HG02610 (cell line): ENCODE measurements around the gene ADRA2B.
"Not testable (repeated sequence)": the region's sequence is repeated elsewhere in the genome, so short reads cannot be mapped to it uniquely, and the experiment has no call there.

Source experiments
- ATAC-seq: cut with Tn5 transposase; IDR thresholded peaks from one replicate; pipeline ENCODE4 v1.9.1; 2021; ENCODE audit warnings: mild to moderate bottlenecking, moderate library complexity; ENCODE audit not compliant: unreplicated experiment

Gene ADRA2B

DNA sequence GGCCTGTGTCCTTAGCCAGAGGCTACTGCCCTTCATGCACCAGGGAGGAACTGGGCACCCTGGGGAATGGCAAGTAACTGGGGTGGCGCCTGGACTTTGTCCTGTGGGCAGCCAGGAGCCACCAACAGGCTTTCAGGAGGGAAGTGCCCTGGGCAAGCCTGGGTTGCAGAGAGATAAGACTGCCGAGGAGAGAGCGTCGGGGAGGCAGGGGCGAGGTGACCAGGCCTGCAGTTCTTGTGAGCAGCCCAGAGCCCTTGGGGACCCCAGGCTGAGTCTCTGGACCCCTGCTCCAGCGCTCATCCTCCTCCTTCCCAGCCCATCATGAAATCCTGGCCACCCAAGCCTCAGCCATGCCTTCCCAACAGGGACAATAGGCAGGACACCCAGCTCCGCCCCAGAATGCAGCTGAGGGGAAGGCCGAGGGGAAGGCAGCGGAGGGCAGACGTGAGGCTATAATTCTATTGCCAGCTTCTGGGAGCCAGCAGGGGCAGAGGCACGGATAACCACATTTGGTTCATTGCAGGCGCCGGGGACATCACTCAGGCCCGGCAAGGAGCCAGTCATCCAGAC, 25.1 kb downstream of the ADRA2B start:
- ATAC-seq: no peak

DNA sequence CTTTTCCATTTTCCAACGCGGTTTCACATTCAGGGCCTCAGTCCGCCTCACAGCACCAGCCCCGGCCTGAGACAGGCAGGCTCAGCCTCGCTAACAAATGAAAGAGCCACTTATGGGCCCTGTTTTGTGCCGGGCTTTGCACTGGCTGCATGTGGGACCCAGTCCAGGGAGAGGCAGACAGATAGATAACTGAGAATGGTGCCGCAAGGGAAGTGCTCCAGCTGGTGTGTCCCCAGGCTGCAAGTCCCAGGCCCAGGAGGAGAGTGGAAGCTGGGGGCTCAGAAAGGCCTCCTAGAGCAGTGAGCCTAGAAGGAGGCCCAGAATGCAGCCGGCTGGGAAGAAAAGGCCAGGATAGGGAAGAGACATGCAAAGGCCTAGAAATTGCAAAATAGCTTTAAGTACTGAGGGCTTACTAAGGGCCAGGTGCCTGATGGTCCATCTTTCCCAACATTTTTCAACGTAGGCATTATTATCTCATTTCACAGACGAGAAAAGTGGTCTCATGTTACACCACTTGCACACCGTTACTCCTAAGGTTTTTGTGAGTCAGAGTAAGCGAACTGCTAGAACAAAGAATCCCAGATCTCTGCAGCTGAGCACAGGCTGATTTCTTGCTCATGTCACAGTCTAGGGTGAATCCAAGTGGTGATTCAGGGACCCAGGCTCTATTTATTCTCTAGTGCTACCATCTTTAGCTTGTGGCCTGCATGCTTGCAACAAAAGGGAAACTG, 26.0 kb downstream of the ADRA2B start:
- ATAC-seq: no peak

DNA sequence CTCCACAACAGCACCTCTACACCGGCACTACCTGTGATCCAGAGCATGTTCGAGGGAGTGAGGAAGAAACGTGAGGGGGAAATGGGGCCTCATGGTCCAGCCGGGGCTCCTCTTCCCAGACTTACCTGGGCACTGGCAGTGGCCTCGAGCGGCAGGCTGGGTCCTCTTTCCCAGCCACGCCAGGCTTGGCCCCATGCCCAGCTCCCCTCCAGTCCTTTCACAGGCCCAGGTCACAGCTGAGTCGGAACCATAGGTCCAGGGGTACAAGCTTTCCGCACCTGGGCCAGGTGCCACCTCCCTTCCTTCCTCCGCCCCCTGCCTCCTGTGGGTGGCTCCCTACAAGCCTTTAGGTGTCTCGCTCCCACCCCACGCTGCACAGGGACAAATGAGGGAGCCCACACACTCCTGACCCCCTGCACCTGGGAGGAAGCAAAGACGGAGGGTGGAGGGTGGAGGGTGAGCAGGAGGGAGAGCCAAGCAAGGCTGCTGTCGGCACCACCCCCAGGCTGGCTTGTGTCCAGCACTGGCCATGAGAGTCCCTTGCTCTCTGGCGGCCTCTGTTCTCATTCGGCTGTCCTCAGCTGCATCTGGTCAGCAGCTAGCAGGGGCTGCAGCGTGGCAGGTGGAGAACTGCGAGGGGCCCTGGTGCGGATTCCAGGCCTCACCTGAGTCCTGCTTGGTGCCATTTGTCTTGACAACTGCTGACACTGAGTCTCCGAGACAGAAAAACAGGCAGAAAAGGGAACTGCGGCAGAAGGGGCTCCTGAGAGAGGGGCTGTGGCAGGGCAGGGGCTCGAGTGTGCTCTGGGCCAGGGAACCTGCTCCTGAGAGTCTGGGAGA, 26.8 kb downstream of the ADRA2B start:
- ATAC-seq: no peak

DNA sequence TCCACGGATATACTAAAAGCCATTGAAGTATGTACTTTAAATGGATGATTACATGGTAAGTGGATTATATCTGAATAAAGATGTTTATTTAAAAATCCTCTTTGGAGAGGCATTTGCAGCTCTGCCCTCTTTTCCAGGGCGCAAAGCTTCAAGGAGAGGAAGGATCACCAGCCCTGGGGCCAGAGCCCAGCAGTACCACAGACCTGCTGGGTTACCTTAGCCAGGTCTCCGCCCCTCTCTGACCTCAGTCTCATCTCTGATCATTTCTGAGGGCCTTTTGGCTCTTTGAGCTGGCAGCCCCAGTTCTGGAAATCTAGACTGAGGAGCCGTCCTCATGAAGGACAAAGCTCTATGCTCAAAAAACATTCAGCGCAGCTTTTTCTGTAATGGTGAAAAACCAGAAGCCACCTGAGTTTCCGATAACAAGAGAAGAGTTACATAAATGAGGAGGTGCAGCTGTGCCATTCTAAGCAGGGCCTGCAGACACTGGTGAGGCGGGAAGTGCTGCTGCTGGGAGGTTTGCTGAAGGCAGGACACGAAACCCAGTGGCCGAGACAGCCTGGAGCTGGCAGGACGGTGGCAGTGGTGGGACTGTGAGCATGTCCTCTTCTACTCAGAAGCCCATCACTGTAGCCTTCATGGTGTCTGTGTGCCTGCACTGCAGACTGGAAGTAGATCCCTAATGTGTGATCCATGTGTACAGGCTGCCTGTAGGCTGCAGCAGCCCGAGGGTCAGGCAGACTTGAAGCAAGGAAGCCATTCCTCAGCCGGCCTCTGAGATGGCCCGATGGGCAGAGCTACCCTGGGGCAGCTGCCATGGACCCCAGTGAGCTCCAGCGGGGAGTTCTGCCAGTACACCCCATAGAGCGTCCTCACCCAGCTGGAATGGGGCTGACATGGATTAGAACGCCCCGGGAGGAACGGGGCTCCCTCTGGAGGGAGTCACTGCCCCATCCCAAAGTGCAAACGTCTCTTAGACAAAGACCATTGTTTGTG, 27.7 kb downstream of the ADRA2B start:
- no peak for ATAC-seq

DNA sequence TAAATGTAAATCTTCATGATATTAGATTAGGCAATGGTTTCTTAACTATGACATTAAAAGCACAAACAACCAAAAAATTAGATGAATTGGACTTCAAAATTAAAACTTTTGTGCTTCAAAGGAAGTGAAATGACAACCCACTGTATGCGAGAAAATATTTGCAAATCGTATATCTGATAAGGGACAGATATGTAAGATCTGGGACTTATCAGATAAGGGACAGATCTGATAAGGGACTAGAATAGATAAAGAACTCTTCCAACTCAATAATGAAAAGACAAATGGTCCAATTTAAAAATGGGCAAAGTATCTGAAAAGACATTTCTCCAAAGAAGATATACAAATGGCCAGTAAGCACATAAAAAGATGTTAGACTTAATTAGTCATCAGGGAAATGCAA, 29.2 kb downstream of the ADRA2B start:
- no peak for ATAC-seq

DNA sequence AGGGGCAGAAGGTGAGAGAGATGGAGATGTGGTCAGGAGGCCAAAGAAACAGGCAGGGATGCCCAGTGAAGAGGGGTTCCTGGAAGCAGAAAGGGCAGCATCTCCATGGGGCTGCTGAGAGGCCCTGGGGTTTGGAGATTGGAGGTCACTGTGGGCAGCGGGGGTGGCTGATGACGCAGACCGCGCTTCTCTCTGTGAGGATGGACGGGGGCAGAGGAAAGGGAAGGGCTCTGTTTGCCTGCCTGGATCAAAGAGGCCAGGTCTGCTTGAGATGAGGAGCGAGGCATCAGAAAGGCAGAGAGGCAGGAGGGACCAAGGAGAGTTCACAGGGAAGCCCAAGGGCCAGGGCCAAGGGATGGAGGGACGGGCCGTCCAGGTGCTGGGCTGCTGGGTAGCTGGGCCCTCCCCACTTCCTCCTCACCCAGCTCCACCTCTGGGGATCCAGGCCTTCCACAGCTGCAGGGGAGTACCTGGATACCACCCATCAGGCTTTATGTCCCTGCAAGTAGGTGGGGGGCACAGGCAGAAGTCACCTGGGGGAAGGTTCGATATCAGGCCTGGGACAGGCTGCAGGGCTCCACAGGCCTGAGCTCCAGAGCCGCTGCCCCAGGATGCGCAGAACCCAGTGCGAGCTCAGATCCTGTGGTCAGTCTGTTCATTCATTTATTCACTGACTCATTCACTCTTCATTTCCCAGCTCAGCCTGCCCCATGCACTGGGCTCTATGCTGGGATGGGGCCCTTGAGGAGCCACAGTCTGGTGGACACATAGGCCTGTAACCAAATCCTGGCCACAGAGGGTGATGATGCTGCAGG, 30.6 kb downstream of the ADRA2B start:
- no peak for ATAC-seq

DNA sequence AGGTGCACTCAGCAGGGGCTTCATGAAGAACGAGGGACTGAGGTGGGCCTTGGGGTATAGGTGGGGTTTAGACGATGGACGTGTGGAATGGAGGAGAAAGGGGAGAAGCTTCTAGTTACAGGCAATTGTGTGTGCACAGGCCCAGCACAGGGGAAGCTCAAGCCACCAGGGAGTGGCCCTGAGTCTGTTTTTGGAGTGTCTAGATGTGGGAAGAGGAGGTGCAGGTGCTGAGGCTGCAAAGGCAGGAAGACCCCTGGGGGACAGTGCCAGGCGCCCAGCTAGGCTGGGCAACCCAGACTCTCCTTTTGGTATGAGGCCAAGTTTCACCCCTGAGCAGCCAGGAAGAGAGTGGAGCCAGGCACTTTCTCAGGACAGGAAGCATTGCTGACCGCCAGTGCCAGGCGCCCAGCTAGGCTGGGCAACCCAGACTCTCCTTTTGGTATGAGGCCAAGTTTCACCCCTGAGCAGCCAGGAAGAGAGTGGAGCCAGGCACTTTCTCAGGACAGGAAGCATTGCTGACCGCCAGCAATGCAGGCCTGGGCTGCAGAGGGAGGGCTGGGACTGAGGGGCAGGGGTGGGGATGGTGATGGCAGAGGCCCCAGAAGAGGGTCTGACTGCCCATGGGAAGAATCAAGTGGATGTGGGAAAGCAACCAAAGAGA, 31.4 kb downstream of the ADRA2B start:
- not testable (repeated sequence) for ATAC-seq

DNA sequence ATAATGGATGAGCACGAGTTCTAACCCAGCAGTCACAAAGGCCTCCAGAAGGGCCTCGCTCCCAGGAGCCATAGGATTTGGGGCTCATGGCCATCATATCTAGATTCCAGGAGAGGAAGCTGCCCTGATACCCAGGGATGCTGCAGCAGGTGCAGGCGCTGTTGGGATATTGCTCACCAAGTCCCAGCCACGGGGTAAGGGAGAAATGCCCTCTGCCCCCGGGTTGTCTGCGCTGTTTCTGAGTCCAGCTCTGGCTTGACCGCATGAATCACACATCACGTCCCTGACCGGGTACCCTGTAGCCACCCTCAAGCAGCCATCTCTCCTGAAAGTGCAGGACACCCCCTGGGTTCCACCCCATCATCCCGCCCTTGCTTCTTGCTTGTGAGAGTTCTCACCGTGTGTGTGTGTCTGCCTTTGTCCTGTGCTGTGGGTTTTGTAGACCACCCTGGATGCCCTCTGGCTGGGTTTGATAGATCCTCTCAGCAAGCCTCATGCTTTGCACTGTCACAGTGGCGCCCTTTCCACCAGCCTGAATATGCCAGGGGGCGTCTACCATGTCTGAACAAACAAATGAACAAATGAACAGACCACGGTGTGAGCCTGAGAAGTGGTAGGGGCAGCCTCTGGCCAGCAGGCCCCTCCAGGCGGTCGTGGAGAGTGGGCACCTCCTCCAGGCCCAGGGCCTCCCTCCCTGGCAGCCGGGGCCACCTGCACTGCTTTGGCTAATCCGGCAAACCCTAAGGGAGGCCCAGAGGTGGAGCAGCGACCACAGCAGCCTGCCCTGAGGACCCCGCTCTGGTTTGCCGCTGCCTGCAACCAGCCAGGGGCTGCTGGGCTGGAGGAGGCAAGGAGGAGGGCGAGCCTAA, 32.1 kb downstream of the ADRA2B start:
- no peak for ATAC-seq

DNA sequence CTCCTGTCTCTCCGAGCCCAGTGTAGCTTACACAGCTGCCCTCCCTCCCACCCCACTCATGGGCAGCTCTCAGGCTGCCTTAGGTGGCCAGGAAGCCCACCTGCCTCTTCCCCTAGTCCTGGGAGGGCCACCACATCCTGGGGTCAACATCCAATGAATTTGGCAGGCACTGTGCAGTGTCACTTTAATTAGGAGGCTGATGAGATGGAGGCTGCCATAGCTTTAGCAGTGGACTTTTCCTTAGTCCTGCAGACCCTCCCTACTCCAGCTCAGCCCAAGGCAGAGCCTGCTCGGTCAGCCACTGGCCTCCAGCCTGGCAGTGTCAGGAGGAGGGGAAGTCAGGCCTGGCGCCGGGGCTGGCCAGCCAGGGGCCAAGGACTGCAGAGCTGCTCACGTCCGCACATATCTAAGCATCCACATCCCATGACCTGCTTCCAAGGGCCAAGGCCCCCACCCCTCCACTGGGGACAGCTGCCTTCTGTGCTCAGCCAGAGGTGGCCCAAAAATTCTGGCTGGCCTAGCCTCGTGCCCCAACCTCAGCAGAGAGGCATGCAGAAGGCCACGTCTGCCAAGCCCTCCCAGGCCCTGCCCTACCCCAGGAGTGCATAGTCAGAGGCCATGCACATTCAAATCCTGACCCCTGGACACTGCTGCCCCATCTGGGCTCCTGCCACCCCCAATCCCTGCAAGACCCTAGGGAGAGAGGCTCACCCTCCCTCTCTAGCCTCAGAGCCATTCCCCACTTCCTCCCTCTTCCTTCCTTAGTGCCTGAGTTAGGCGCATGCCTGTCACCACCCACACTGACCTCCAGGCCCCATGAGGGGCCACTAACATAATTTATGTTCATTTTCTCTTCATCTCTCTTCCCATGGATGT, 33.1 kb downstream of the ADRA2B start:
- no peak for ATAC-seq

DNA sequence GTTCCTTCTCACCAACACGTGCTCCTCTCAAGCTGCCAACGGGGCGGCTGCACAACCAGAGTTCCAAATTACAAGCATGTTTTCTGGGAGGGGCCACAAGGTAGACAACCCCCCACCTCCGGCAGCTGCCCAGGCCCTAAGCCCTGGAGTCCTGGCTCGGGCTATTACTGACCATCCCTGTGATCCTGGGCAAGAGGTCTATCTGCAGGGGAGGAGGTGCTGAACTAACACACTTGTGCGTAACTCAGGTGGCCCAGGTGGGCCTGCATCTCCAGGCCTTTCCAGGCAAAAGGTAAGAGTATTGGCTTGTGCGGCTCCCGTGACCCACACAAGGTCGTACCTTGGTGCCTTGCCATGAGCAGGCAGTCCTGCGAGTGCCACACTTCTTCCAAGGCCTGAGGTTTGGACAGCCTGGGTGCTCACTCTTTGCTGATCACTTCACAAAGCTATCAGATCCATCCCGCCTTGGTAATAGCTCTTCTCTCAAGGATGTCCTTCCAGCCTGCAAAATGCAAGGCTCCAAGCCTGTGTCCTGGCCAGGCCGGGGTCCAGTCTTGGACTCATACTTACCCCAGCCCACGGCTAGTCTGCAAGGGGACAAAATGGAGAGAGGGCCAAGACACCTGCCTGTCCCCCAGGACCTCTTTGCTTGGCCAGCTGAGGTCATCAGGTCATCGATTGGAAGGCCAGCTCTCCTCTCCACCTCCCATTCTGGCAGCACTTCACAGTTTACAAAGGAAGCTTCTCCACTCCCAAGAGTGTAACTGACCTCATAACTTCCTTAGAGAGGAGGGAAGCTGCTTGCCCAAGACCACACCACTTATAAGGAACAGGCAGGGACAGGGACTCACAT, 33.9 kb downstream of the ADRA2B start:
- no peak for ATAC-seq

DNA sequence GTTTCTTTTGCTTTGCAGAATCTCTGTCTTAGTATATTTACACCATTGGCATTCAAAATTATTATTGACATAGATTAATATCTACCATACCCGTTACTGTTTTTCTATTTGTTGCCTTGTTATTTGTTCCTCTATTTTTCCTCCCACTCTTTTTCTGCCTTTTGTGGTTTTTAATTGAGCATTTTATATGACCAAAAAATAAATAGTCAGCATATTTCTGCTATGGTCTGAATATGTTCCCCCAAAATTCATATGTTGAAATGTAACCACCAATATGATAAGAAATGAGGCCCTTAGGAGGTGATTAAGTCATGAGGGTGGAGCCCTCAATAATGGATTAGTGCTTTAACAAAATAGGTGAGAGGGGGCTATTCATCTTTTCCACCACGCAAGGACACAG, 35.3 kb downstream of the ADRA2B start:
- no peak for ATAC-seq

DNA sequence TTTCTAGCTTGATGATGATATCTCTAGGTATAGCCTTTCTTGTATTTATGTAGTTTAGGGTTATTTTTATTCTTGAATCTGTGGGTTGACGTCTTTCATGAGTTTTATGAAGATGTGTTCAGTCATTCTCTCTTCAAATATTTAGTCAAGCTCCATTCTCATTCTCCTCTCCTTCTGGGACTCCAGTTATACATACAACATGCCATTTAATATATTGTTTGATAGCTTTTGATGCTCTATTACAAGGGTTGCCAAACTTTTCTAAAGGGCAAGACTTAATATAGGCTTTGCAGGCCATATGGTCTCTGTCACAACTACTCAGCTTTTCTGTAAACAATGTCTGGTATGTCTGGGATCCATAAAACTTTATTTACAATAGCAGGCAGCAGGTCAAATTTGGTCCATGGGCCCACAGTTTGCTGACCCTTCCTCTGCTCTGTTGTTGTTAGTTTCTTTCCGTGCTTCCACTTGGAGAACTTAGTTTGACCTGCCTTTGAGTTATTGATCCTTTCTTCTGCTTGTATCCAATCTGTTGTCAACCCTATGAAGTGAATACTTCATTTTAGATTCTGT, 41.1 kb downstream of the ADRA2B start:
- ATAC-seq: no peak

DNA sequence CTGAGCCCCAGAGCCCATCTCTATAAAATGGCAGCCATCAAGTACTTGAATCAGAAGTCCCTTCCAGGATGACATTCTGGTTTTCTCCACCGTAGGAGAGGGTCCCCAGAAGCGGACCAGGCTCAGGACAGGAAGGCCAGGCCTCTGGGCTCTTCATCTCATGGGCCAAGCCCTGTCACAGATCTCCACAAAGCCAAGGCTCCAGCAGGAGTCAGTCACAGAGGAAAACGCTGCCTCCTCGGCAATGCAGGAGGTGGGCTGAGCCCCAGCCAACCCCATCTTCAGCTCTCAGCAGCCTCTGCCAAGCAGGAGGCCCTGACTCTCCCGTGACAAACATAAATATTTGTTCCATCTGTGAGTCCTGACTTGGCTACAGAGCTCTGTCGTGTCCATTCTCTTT, 42.2 kb downstream of the ADRA2B start:
- ATAC-seq: no peak

DNA sequence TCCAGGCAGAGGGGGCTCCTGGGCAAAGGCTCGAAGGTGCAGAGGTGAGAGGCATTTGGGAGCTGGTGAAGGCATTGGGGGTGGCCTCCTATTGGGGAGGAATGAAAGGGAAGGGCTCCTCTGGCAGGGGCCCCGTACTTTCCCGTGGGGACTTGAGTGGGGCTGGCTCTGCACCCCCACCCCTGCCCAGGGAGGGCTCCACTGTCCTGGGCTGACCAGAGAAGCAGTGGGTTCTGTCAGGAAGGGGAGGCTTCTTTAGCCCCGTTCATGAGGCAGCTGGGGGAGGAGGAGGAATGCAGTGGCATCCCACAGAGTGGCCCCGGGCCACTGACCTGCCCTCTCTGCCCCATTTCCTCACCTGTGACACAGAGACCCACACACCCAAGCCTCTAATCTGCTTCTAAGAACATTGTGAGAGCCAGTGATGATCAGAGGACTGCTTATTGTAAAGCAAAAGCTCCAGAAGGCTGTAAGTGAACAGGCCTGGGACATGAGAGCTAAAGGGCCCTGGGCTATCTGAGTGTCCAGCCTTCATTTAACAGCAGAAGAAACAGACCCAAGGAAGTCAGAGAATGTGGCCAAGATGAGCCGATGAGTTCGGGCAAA, 43.1 kb downstream of the ADRA2B start:
- ATAC-seq: no peak

DNA sequence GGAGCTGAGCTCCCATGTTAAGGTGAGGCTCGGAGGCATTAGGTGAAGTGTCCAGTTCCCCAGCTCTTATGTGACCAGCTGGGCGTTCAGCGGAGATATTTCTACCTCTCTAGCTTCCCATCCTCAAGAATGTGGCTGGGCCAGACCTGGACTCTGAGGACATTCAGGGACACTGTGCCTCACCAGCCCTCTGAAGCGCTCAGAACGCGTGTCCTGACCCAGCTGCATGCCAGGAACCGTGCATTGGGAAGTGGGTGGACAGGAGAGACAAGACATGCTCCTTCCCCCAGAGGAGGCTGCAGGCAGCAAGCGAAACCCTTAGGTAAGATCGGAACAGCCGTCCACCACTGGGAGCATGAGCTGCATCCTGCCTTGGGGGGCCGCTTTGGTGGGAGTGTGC, 43.6 kb downstream of the ADRA2B start:
- no peak for ATAC-seq

DNA sequence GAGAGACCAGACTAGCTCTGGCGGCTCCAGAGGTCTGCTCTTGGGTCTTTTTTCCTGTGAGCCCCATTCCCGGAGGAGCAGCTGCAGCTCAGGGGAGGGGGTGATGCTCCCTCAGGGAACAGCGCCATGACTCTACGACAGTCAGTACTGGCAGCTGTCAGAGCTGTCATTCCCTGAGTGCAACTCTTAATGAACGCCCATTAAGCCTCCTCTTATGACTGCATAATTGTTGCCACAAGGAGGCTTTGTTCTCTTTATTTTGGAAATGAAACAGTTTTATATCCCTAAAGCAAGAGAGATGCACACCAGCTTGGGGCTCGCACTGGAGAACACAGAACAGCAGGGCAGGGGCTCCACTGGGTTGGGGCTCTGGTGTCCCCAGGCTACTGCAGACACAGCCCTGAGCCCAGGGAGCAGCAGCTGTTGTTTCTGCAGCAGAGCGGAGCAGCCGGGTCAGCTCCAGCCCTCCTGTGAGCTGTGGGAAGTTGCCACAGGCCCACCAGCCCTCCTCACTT, 44.3 kb downstream of the ADRA2B start:
- ATAC-seq: not testable (repeated sequence)
